ENCODE data around the gene ZNF431.
"Not testable (repeated sequence)": the region's sequence is repeated elsewhere in the genome, so short reads cannot be mapped to it uniquely, and the experiment has no call there.

ZNF431 gene

GRCh38 chr19:21147540-21147939 lies 5.7 kb downstream of the ZNF431 start:
- no peak for DNase-seq

- no peak for DNase-seq
Observed at GRCh38 chr19:21148681-21149080, 6.8 kb downstream of the ZNF431 start.

GRCh38 chr19:21149877-21150276 lies 8.0 kb downstream of the ZNF431 start:
- DNase-seq: no peak

- no peak for DNase-seq
Observed at GRCh38 chr19:21151460-21151859, 9.6 kb downstream of the ZNF431 start.

- DNase-seq: no peak
Observed at GRCh38 chr19:21158523-21159135, 16.8 kb downstream of the ZNF431 start.

- DNase-seq: no peak
Observed at GRCh38 chr19:21164541-21164940, 22.7 kb downstream of the ZNF431 start.

GRCh38 chr19:21166436-21166835 lies 24.6 kb downstream of the ZNF431 start:
- no peak for DNase-seq

GRCh38 chr19:21197590-21198295 lies 55.9 kb downstream of the ZNF431 start:
- no peak for DNase-seq

- no peak for DNase-seq
Observed at GRCh38 chr19:21202865-21203494, 61.1 kb downstream of the ZNF431 start.

GRCh38 chr19:21210037-21210621 lies 68.3 kb downstream of the ZNF431 start:
- no peak for DNase-seq

- DNase-seq: no peak
Observed at GRCh38 chr19:21221693-21222092, 79.9 kb downstream of the ZNF431 start.

GRCh38 chr19:21229938-21230337 lies 88.1 kb downstream of the ZNF431 start:
- not testable (repeated sequence) for DNase-seq

GRCh38 chr19:21233691-21234090 lies 91.9 kb downstream of the ZNF431 start:
- no peak for DNase-seq

GRCh38 chr19:21236751-21237150 lies 94.9 kb downstream of the ZNF431 start:
- DNase-seq: not testable (repeated sequence)

- no peak for DNase-seq
Observed at GRCh38 chr19:21238670-21239069, 96.8 kb downstream of the ZNF431 start.

All from NCI-H2171 (cell line).